Measurements from ENCODE around the gene OR2T27. TPM values are rescaled to one million over a fixed set of nuclear protein-coding genes. Genes with fewer than 3 reads are reported as not detected.

OR2T27 gene
- total and polyA plus RNA-seq, 2 experiments from 2014 or later: not detected

DNA sequence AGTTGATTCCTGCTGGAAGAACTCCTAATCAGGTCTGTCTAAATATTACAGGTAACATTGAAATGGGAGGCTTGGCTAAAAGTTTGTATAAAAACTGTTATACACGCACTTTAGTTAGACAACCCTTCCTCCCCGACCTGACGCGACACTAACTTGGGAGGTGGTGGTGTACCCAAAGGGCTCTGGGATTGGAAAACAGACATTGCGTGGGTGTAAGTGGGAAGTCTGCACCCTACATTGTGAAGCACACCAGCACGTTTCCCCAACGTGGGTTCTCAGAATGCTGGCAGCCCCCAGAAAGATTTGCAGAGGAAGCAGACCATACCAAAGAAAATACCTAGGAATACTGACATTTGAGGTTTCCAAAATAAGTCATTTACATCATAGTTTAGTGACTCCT is 37.2 kb downstream of the OR2T27 start (continued):
- TF ChIP-seq, protein P1, sequence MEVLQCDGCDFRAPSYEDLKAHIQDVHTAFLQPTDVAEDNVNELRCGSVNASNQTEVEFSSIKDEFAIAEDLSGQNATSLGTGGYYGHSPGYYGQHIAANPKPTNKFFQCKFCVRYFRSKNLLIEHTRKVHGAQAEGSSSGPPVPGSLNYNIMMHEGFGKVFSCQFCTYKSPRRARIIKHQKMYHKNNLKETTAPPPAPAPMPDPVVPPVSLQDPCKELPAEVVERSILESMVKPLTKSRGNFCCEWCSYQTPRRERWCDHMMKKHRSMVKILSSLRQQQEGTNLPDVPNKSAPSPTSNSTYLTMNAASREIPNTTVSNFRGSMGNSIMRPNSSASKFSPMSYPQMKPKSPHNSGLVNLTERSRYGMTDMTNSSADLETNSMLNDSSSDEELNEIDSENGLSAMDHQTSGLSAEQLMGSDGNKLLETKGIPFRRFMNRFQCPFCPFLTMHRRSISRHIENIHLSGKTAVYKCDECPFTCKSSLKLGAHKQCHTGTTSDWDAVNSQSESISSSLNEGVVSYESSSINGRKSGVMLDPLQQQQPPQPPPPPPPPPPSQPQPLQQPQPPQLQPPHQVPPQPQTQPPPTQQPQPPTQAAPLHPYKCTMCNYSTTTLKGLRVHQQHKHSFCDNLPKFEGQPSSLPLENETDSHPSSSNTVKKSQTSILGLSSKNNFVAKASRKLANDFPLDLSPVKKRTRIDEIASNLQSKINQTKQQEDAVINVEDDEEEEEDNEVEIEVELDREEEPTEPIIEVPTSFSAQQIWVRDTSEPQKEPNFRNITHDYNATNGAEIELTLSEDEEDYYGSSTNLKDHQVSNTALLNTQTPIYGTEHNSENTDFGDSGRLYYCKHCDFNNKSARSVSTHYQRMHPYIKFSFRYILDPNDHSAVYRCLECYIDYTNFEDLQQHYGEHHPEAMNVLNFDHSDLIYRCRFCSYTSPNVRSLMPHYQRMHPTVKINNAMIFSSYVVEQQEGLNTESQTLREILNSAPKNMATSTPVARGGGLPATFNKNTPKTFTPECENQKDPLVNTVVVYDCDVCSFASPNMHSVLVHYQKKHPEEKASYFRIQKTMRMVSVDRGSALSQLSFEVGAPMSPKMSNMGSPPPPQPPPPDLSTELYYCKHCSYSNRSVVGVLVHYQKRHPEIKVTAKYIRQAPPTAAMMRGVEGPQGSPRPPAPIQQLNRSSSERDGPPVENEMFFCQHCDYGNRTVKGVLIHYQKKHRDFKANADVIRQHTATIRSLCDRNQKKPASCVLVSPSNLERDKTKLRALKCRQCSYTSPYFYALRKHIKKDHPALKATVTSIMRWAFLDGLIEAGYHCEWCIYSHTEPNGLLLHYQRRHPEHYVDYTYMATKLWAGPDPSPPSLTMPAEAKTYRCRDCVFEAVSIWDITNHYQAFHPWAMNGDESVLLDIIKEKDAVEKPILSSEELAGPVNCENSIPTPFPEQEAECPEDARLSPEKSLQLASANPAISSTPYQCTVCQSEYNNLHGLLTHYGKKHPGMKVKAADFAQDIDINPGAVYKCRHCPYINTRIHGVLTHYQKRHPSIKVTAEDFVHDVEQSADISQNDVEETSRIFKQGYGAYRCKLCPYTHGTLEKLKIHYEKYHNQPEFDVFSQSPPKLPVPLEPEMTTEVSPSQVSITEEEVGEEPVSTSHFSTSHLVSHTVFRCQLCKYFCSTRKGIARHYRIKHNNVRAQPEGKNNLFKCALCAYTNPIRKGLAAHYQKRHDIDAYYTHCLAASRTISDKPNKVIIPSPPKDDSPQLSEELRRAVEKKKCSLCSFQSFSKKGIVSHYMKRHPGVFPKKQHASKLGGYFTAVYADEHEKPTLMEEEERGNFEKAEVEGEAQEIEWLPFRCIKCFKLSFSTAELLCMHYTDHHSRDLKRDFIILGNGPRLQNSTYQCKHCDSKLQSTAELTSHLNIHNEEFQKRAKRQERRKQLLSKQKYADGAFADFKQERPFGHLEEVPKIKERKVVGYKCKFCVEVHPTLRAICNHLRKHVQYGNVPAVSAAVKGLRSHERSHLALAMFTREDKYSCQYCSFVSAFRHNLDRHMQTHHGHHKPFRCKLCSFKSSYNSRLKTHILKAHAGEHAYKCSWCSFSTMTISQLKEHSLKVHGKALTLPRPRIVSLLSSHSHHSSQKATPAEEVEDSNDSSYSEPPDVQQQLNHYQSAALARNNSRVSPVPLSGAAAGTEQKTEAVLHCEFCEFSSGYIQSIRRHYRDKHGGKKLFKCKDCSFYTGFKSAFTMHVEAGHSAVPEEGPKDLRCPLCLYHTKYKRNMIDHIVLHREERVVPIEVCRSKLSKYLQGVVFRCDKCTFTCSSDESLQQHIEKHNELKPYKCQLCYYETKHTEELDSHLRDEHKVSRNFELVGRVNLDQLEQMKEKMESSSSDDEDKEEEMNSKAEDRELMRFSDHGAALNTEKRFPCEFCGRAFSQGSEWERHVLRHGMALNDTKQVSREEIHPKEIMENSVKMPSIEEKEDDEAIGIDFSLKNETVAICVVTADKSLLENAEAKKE (CRISPR knock-in tag; IDR thresholded peaks at IDR 0.05): no peak
- TF ChIP-seq, protein P2, sequence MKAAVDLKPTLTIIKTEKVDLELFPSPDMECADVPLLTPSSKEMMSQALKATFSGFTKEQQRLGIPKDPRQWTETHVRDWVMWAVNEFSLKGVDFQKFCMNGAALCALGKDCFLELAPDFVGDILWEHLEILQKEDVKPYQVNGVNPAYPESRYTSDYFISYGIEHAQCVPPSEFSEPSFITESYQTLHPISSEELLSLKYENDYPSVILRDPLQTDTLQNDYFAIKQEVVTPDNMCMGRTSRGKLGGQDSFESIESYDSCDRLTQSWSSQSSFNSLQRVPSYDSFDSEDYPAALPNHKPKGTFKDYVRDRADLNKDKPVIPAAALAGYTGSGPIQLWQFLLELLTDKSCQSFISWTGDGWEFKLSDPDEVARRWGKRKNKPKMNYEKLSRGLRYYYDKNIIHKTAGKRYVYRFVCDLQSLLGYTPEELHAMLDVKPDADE (IDR thresholded peaks at IDR 0.05): no peak
- TF ChIP-seq, protein P3, sequence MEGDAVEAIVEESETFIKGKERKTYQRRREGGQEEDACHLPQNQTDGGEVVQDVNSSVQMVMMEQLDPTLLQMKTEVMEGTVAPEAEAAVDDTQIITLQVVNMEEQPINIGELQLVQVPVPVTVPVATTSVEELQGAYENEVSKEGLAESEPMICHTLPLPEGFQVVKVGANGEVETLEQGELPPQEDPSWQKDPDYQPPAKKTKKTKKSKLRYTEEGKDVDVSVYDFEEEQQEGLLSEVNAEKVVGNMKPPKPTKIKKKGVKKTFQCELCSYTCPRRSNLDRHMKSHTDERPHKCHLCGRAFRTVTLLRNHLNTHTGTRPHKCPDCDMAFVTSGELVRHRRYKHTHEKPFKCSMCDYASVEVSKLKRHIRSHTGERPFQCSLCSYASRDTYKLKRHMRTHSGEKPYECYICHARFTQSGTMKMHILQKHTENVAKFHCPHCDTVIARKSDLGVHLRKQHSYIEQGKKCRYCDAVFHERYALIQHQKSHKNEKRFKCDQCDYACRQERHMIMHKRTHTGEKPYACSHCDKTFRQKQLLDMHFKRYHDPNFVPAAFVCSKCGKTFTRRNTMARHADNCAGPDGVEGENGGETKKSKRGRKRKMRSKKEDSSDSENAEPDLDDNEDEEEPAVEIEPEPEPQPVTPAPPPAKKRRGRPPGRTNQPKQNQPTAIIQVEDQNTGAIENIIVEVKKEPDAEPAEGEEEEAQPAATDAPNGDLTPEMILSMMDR (conservative IDR thresholded peaks at IDR 0.05; ENCODE audit: low read depth in 2 of 2): no peak

DNA sequence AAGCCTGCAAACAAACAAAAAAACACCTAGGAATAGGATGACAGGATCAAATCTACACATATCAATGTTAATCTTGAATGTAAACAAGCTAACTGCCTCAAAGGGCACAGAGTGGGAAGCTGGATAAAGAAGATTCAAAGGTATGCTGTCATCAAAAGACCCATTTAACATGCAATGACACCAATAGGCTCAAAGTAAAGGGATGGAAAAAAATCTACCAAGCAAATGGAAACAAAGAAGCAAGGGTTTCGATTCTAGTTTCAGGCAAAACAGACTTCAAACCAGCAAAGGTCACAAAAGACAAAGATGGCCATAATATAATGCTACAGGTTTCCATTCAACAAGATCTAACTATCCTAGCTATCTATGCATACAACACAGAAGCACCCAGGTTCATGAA is 41.6 kb downstream of the OR2T27 start:
- no peak for ATAC-seq
- DNase-seq (ENCODE audit: low spot score): no peak
- Mint-ChIP-seq H3K4me1 (no peaks in the 10 kb centered on the region), H3K9me3 (peaks cover 87% of the 10 kb centered on the region), H3K27ac (no peak overlapping the region), H3K4me3 (no peak overlapping the region), H3K27me3 (ENCODE audit: insufficient read depth, low read depth, poor library complexity) (no peaks in the 10 kb centered on the region), H3K36me3 (ENCODE audit: low read depth) (peaks cover 18% of the 10 kb centered on the region)
- no peak overlapping the region for H3K4me2 ChIP-seq
- no peaks in the 10 kb centered on the region for H4K20me1 ChIP-seq (replicated peaks; ENCODE audit: insufficient read depth)
- H2AFZ ChIP-seq: no peak overlapping the region
- no peaks in the 10 kb centered on the region for H3F3A ChIP-seq (replicated peaks; ENCODE audit: low read depth)
- H3K9me2 ChIP-seq (ENCODE audit: insufficient read depth): no peaks in the 10 kb centered on the region
- no peaks in the 10 kb centered on the region for H3K27me3 ChIP-seq (ENCODE audit: insufficient read depth)
- no peak overlapping the region for H3K4me3 ChIP-seq
- H3K27ac ChIP-seq (ENCODE audit: low read depth): no peak overlapping the region
- H3K79me2 ChIP-seq (replicated peaks; ENCODE audit: insufficient read depth): no peaks in the 10 kb centered on the region
- H3K4me1 ChIP-seq (ENCODE audit: insufficient read depth): no peaks in the 10 kb centered on the region
- 0 out of 2 replicates have a peak, but pooled peaks cover 4% of the 10 kb centered on the region for H3K36me3 ChIP-seq (ENCODE audit: insufficient read depth)
- TF ChIP-seq, protein P2 (IDR thresholded peaks at IDR 0.05): no peak
- no peak for TF ChIP-seq ZNF114 (CRISPR knock-in tag; IDR thresholded peaks at IDR 0.05)
- TF ChIP-seq STAT1 (IDR thresholded peaks at IDR 0.05; ENCODE audit: unreplicated experiment): no peak
- no peak for TF ChIP-seq EZH2phosphoT487 (IDR thresholded peaks at IDR 0.05; ENCODE audit: unreplicated experiment)
